Lung (tissue), 12 donors: ENCODE results near the gene LTF. TPM values are rescaled to one million over a fixed set of nuclear protein-coding genes. Genes with fewer than 3 reads are reported as not detected.

Experiments used
- ATAC-seq: fragments of 200-7000 bp; cut with Tn5 transposase; one replicate; pipeline ENCODE4 v1.9.1; 2020; ENCODE audit warnings: moderate number of reproducible peaks; ENCODE audit not compliant: insufficient read depth, low FRiP score
- DNase-seq, 3 donors: peaks; one replicate each; pipeline ENCODE4 v3.0.0-alpha.2; 2013 to 2017
- H3K27ac ChIP-seq, 2 donors: one replicate each; pipeline ENCODE4 v1.5.1; 2013; ENCODE audit warnings: mild to moderate bottlenecking in 2 of 2, moderate library complexity in 2 of 2, control low read depth in 1 of 2, inconsistent platforms in 1 of 2, low read depth in 1 of 2, low read length in 1 of 2
- H3K27me3 ChIP-seq, 3 donors: one replicate each; pipeline ENCODE4 v1.5.1; 2013; ENCODE audit warnings: low read length in 2 of 3; ENCODE audit not compliant: control insufficient read depth in 3 of 3, insufficient read depth in 3 of 3
- H3K36me3 ChIP-seq, 4 donors: one replicate each; pipeline ENCODE4 v1.5.1; 2013; ENCODE audit warnings: low read length in 4 of 4, mild to moderate bottlenecking in 1 of 4, moderate library complexity in 1 of 4; ENCODE audit not compliant: control insufficient read depth in 4 of 4, insufficient read depth in 4 of 4
- H3K4me1 ChIP-seq, 5 donors: one replicate each; pipeline ENCODE4 v1.5.1; 2013; ENCODE audit warnings: low read length in 5 of 5, mild to moderate bottlenecking in 2 of 5, moderate library complexity in 1 of 5; ENCODE audit not compliant: control insufficient read depth in 5 of 5, insufficient read depth in 5 of 5
- H3K4me3 ChIP-seq: one replicate; pipeline ENCODE4 v1.5.1; 2013; ENCODE audit warnings: mild to moderate bottlenecking, control low read depth, moderate library complexity
- H3K9ac ChIP-seq, 2 donors: one replicate each; pipeline ENCODE4 v1.5.1; 2013; ENCODE audit warnings: low read length in 2 of 2, control low read depth in 1 of 2; ENCODE audit not compliant: insufficient read depth in 1 of 2
- H3K9me3 ChIP-seq, 4 donors: one replicate each; pipeline ENCODE4 v1.5.1; 2013; ENCODE audit warnings: low read length in 3 of 4, mild to moderate bottlenecking in 1 of 4, moderate library complexity in 1 of 4; ENCODE audit not compliant: control insufficient read depth in 4 of 4, insufficient read depth in 3 of 4
- WGBS, 2 donors: extraction: QIAGEN DNeasy Blood & Tissue Kit; methylation state at CpG; one replicate each; pipeline ENCODE4 v1.1.7; 2013; 5-methylcytosine and 5-hydroxymethylcytosine counted together
- polyA plus RNA-seq, 2 donors: library from polyadenylated mRNA; stranded (reverse); fragments of 200-250 nt; gene quantifications; one replicate each; pipeline ENCODE4 v1.2.1, GENCODE V29; 2013
- total RNA-seq, 2 donors: library from RNA; depleted of rRNA in 1 of 2; stranded (reverse); fragments of >200 nt in 1 of 2; gene quantifications; one replicate each; pipeline ENCODE4 v1.2.1, GENCODE V29; 2014 to 2021
- TF ChIP-seq, protein P1 (sequence below): IDR thresholded peaks from 2 replicates; pipeline ENCODE4 v1.5.1; 2012; ENCODE audit warnings: mild to moderate bottlenecking; ENCODE audit errors: control extremely low read depth, extremely low read depth
- donor health status: control.
- donor health status: control.
- donor health status: Bipolar disorder and iron deficiency.
- donor health status: healthy.
- donor health status: DM: yes; HTN: yes; CAD: no.

The LTF gene
- total and polyA plus RNA-seq, 4 donors = 12.9 to 188 (median 101) TPM

DNA sequence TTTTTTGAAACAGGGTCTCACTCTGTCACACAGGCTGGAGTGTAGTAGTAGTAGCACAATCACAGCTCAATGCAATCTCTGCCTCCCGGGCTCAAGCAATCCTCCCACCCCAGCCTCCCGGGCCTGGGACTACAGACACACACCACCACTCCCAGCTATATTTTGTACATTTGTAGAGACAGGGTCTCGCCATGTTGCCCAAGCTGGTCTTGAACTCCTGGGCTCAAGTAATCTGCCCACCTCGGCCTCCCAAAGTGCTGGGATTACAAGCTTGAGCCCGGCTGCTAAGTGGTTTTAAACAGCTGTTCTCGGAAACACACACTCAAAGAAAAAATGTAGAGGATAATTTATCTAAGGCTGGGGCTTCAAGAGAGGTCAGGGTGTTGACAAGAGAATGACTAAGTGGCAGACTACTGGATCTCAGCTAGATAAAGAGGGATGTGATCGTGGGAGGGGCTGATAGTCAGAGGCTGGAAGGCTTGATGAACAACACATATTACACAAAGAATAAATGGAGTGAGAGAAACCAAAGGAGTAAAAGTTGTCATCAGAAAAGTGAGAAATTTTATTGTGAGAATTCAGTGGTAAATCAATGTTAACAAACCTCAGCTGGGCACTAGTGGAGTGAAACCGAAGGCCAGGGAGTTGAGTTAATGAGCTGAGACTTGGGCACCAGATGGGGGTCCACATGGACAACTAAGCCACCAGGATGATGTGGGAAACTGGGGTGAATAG is 64.5 kb downstream of the LTF start:
- Histone ChIP-seq H3K9ac (no peak overlapping the region), H3K27ac (peak overlapping the region in 1 of 2 donors; percentile 48), H3K9me3 (no peaks in the 10 kb centered on the region), H3K27me3 (no peaks in the 10 kb centered on the region), H3K4me1 (peaks cover 0 to 23% (median 5%) of the 10 kb centered on the region in 5 donors), H3K4me3 (no peak overlapping the region), H3K36me3 (no peaks in the 10 kb centered on the region)
- TF ChIP-seq, protein P1, sequence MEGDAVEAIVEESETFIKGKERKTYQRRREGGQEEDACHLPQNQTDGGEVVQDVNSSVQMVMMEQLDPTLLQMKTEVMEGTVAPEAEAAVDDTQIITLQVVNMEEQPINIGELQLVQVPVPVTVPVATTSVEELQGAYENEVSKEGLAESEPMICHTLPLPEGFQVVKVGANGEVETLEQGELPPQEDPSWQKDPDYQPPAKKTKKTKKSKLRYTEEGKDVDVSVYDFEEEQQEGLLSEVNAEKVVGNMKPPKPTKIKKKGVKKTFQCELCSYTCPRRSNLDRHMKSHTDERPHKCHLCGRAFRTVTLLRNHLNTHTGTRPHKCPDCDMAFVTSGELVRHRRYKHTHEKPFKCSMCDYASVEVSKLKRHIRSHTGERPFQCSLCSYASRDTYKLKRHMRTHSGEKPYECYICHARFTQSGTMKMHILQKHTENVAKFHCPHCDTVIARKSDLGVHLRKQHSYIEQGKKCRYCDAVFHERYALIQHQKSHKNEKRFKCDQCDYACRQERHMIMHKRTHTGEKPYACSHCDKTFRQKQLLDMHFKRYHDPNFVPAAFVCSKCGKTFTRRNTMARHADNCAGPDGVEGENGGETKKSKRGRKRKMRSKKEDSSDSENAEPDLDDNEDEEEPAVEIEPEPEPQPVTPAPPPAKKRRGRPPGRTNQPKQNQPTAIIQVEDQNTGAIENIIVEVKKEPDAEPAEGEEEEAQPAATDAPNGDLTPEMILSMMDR = no peak
- peak; percentile 72 to 95 (median 92) for DNase-seq
- 59 to 87% methylated on average over 8 of the region's 8 CpGs for WGBS, 2 donors
- peak; percentile 61 for ATAC-seq

- H3K9ac ChIP-seq = no peak overlapping the region
- H3K27ac ChIP-seq = no peak overlapping the region
- no peak overlapping the region for H3K4me3 ChIP-seq
- ATAC-seq = no peak
- H3K36me3 ChIP-seq = no peaks in the 10 kb centered on the region
- H3K27me3 ChIP-seq = no peaks in the 10 kb centered on the region
- TF ChIP-seq, protein P1 = no peak
- DNase-seq = no peak
- no peaks in the 10 kb centered on the region for H3K9me3 ChIP-seq
- H3K4me1 ChIP-seq = peaks cover 0 to 24% (median 3%) of the 10 kb centered on the region in 5 donors
- WGBS, 2 donors = 51% methylated on average over 2 of the region's 2 CpGs
Measured at GRCh38 chr3:46399557-46399956, 65.1 kb downstream of the LTF start.

DNA sequence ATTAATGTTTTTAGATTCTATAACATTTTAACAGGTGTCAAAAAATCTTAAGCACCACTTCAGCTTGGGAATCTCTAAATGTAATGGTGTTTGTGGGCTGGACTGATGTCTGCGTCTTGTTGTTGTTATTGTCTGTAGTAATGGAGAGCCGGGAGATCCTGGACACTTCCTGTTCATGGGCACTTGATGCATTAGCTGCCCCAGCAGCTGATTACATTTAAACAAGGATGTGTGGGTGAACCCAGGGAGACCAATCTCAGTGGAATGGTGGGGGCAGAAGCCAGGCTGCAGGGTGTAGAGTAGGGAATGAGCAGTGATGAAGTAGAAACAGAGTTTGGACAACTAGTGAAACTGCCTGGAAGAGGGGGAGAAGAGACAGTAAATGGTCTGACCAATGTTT is 65.6 kb downstream of the LTF start:
- Histone ChIP-seq H3K9me3 (no peaks in the 10 kb centered on the region), H3K9ac (no peak overlapping the region), H3K4me1 (peaks cover 0 to 21% (median 3%) of the 10 kb centered on the region in 5 donors), H3K27ac (no peak overlapping the region), H3K4me3 (no peak overlapping the region), H3K36me3 (no peaks in the 10 kb centered on the region), H3K27me3 (no peaks in the 10 kb centered on the region)
- TF ChIP-seq, protein P1 = no peak
- ATAC-seq = no peak
- WGBS, 2 donors = 56 to 79% methylated on average over 2 of the region's 2 CpGs
- no peak for DNase-seq
